Osteocyte (in vitro differentiated cells): ENCODE measurements around the gene PINK1. TPM values are rescaled to one million over a fixed set of nuclear protein-coding genes. Genes with fewer than 3 reads are reported as not detected.

Experiments
- DNase-seq: peaks from one replicate; pipeline ENCODE4 v3.0.0; 2021; ENCODE audit warnings: mixed read lengths; ENCODE audit not compliant: unreplicated experiment; ENCODE audit errors: extremely low spot score
- H3K27ac Mint-ChIP-seq: one replicate; pipeline ENCODE4 v1.8.0; 2021; ENCODE audit warnings: mild to moderate bottlenecking, mixed read lengths; ENCODE audit not compliant: unreplicated experiment
- H3K27me3 Mint-ChIP-seq: one replicate; pipeline ENCODE4 v1.8.0; 2021; ENCODE audit warnings: mixed read lengths; ENCODE audit not compliant: unreplicated experiment
- H3K36me3 Mint-ChIP-seq: one replicate; pipeline ENCODE4 v1.8.0; 2021; ENCODE audit warnings: mixed read lengths; ENCODE audit not compliant: unreplicated experiment
- H3K4me1 Mint-ChIP-seq: one replicate; pipeline ENCODE4 v1.8.0; 2021; ENCODE audit warnings: mixed read lengths; ENCODE audit not compliant: unreplicated experiment
- H3K4me3 Mint-ChIP-seq: one replicate; pipeline ENCODE4 v1.8.0; 2021; ENCODE audit warnings: mild to moderate bottlenecking, moderate library complexity, mixed read lengths; ENCODE audit not compliant: unreplicated experiment
- H3K9me3 Mint-ChIP-seq: one replicate; pipeline ENCODE4 v1.8.0; 2021; ENCODE audit warnings: mixed read lengths; ENCODE audit not compliant: unreplicated experiment
- total RNA-seq: library from RNA; stranded (reverse); gene quantifications from 2 replicates; pipeline ENCODE4 v1.2.1, GENCODE V29; 2021
- TF ChIP-seq, protein P1 (sequence below): fragments of 200-600 bp; sonication (generic); IDR thresholded peaks from 2 replicates; pipeline ENCODE4 v1.5.0; 2021; ENCODE audit warnings: antibody characterized with exemption, mild to moderate bottlenecking, moderate library complexity

PINK1 gene
- total RNA-seq, 1 donor from 2014 or later: 55.2 TPM

- Mint-ChIP-seq H3K36me3 (peaks cover 17% of the 10 kb centered on the region), H3K4me3 (peak overlapping the region; percentile 83), H3K27me3 (no peaks in the 10 kb centered on the region), H3K27ac (peak overlapping the region; percentile 74), H3K9me3 (no peaks in the 10 kb centered on the region), H3K4me1 (peaks cover 25% of the 10 kb centered on the region)
- TF ChIP-seq, protein P1, sequence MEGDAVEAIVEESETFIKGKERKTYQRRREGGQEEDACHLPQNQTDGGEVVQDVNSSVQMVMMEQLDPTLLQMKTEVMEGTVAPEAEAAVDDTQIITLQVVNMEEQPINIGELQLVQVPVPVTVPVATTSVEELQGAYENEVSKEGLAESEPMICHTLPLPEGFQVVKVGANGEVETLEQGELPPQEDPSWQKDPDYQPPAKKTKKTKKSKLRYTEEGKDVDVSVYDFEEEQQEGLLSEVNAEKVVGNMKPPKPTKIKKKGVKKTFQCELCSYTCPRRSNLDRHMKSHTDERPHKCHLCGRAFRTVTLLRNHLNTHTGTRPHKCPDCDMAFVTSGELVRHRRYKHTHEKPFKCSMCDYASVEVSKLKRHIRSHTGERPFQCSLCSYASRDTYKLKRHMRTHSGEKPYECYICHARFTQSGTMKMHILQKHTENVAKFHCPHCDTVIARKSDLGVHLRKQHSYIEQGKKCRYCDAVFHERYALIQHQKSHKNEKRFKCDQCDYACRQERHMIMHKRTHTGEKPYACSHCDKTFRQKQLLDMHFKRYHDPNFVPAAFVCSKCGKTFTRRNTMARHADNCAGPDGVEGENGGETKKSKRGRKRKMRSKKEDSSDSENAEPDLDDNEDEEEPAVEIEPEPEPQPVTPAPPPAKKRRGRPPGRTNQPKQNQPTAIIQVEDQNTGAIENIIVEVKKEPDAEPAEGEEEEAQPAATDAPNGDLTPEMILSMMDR: no peak
- DNase-seq: no peak
Measured at GRCh38 chr1:20634594-20635084, 1.4 kb downstream of the PINK1 start.

GRCh38 chr1:20636785-20637347 is 3.6 kb downstream of the PINK1 start:
- Mint-ChIP-seq H3K27ac (no peak overlapping the region), H3K4me3 (no peak overlapping the region), H3K4me1 (peaks cover 25% of the 10 kb centered on the region), H3K9me3 (no peaks in the 10 kb centered on the region), H3K36me3 (peaks cover 30% of the 10 kb centered on the region), H3K27me3 (no peaks in the 10 kb centered on the region)
- TF ChIP-seq, protein P1: no peak
- no peak for DNase-seq

GRCh38 chr1:20640183-20640597 is 6.9 kb downstream of the PINK1 start:
- Mint-ChIP-seq H3K4me1 (peaks cover under 1% of the 10 kb centered on the region), H3K9me3 (no peaks in the 10 kb centered on the region), H3K36me3 (peaks cover 48% of the 10 kb centered on the region), H3K4me3 (no peak overlapping the region), H3K27ac (no peak overlapping the region), H3K27me3 (no peaks in the 10 kb centered on the region)
- TF ChIP-seq, protein P1: peak; percentile 82
- DNase-seq: no peak

DNA sequence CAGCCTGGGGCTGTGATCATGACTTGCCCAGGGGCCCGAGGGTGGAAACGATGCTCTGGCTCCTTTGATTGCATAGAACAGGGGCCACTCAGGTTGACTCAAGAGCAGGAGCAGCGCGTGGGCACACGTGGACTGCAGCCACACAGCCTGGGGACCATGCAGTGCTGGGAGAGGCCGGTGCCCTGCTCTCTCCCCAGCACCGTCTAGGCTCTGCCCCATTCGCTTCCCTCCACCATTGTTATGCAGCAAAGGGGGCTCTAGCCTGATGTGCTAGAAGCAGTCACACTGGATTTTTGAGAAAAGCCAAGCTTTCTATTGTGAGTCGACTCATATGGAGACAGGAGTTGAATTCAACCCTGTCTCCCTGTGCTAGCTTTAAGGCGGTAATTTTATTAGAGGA is 8.7 kb downstream of the PINK1 start:
- TF ChIP-seq, protein P1: no peak
- no peaks in the 10 kb centered on the region for H3K4me1 Mint-ChIP-seq
- peaks cover 48% of the 10 kb centered on the region for H3K36me3 Mint-ChIP-seq
- DNase-seq: no peak
- H3K27ac Mint-ChIP-seq: no peak overlapping the region
- H3K27me3 Mint-ChIP-seq: no peaks in the 10 kb centered on the region
- H3K4me3 Mint-ChIP-seq: no peak overlapping the region
- no peaks in the 10 kb centered on the region for H3K9me3 Mint-ChIP-seq

GRCh38 chr1:20643080-20643479 is 9.8 kb downstream of the PINK1 start:
- Mint-ChIP-seq H3K4me1 (no peaks in the 10 kb centered on the region), H3K36me3 (peaks cover 43% of the 10 kb centered on the region), H3K27me3 (no peaks in the 10 kb centered on the region), H3K9me3 (no peaks in the 10 kb centered on the region), H3K27ac (no peak overlapping the region), H3K4me3 (no peak overlapping the region)
- TF ChIP-seq, protein P1: no peak
- DNase-seq: no peak
